Measurements from ENCODE around the gene SERPINB1. TPM values are rescaled to one million over a fixed set of nuclear protein-coding genes. Genes with fewer than 3 reads are reported as not detected.

Gene SERPINB1
- total RNA-seq, 1 experiment from 2014 or later, result 73.2 TPM

- ATAC-seq (peak; percentile 50), DNase-seq (ENCODE audit: low read depth, low spot score) (peak; percentile 27)
- Histone ChIP-seq H3K27me3 (ENCODE audit: insufficient read depth, low read length) (no peaks in the 10 kb centered on the region), H3K4me3 (replicated peaks in 1 of 2; ENCODE audit: low read depth in 1 of 2, low read length in 2 of 2) (no peak overlapping the region), H3K9ac (ENCODE audit: low read length) (no peak overlapping the region), H4K20me1 (ENCODE audit: insufficient read depth) (no peaks in the 10 kb centered on the region), H3K36me3 (ENCODE audit: control insufficient read depth in 1 of 2, insufficient read depth in 2 of 2, low read length in 2 of 2) (peaks cover 0 to 2% of the 10 kb centered on the region in 2 experiments; a peak in 1 of 4 replicates), H3K79me2 (ENCODE audit: insufficient read depth, low read length) (no peaks in the 10 kb centered on the region), H2AFZ (ENCODE audit: low read depth, low read length, poor library complexity, severe bottlenecking) (no peak overlapping the region), H3K4me2 (ENCODE audit: low read length) (peak overlapping the region; percentile 48), H3K9me2 (ENCODE audit: insufficient read depth) (no peaks in the 10 kb centered on the region), H3K4me1 (ENCODE audit: control insufficient read depth in 1 of 2, insufficient read depth in 2 of 2, low read length in 2 of 2) (peaks cover 13 to 65% of the 10 kb centered on the region in 2 experiments; a peak in 3 of 4 replicates), H3K9me3 (ENCODE audit: control insufficient read depth in 1 of 2, insufficient read depth in 1 of 2, low read depth in 1 of 2, low read length in 2 of 2) (no peaks in the 10 kb centered on the region), H3K27ac (ENCODE audit: low read depth, low read length) (no peak overlapping the region)
- POLR2A ChIA-PET, result interaction anchor here (0.9 to 1.5 kb wide), 3 partner anchors 16 to 139 kb away, joined by 3 to 5 read pairs (median 4); no protein-coding TSS in a partner anchor
- intact Hi-C loops (cut with micrococcal nuclease), result loop anchor here (5.0 kb wide), 1 partner anchor 265 kb away; no protein-coding TSS in a partner anchor
- BruUV-seq (replicated peaks), result no TSS peak
- TF ChIP-seq CEBPB (IDR thresholded peaks at IDR 0.05; ENCODE audit: low read depth), result peak; percentile 65; the same call in 1 of the 2 replicates
- TF ChIP-seq JUND (IDR thresholded peaks at IDR 0.05), result peak; percentile 63; the same call in 1 of the 2 replicates
- peak; percentile 55 for TF ChIP-seq FOSL1 (IDR thresholded peaks at IDR 0.05; ENCODE audit: low read depth)
- peak; percentile 40; the same call in 1 of the 2 replicates for TF ChIP-seq MAX (IDR thresholded peaks at IDR 0.05)
- TF ChIP-seq SP1 (IDR thresholded peaks at IDR 0.05; ENCODE audit: low read depth), result peak; percentile 58; the same call in 1 of the 2 replicates
- TF ChIP-seq YY1 (IDR thresholded peaks at IDR 0.05; ENCODE audit: extremely low read depth, insufficient replicate concordance, low read depth, low read length), result no peak
- TF ChIP-seq ELF1 (IDR thresholded peaks at IDR 0.05; ENCODE audit: borderline replicate concordance, low read depth), result no peak
- CTCF ChIA-PET, result interaction anchor here (1.1 to 2.6 kb wide), 13 partner anchors 12 to 197 kb away, joined by 3 to 50 read pairs (median 5); partner anchors contain the start of gene SERPINB1
- RAD21 ChIA-PET (ENCODE audit: low non-redundant PET in 1 of 2, low total read pairs in 2 of 2, uncharacterized antibody in 2 of 2, unreplicated experiment in 2 of 2), result interaction anchor here in 1 of 2 experiments (1.3 to 1.9 kb wide), 2 partner anchors 54 to 119 kb away, joined by 4 to 9 read pairs; no protein-coding TSS in a partner anchor
These were observed 49.1 kb downstream of the SERPINB1 start for GRCh38 chr6:2792330-2793110.
